ENCODE measurements around the gene MYRF.

MYRF gene

DNA sequence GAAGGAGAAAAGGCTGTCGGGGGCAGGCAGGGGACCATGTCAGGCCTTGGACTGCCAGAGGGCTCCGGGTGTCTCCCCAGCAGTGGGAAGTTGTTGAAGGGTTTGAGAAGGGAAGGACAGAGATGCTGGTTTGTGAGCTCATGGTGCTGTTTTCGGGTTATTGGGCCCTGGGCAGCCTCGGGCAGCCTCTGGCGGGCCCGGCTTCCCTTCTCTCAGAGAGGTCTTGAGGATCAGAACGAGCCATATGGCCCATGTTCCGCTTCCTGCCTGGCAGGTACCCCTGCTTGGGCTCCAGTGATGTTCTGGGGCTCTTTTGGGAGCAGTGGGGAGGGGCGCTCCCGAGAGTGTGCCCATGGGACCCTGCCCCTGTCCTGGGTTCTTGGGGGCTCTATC is 9.8 kb downstream of the MYRF start:
- in situ Hi-C loops (cut with MboI; ENCODE audit: low pct_unique_long_range_greater_than_20kb, low sequenced_read_pairs, unreplicated experiment) = no loop called here
- TF ChIP-seq, protein P1, sequence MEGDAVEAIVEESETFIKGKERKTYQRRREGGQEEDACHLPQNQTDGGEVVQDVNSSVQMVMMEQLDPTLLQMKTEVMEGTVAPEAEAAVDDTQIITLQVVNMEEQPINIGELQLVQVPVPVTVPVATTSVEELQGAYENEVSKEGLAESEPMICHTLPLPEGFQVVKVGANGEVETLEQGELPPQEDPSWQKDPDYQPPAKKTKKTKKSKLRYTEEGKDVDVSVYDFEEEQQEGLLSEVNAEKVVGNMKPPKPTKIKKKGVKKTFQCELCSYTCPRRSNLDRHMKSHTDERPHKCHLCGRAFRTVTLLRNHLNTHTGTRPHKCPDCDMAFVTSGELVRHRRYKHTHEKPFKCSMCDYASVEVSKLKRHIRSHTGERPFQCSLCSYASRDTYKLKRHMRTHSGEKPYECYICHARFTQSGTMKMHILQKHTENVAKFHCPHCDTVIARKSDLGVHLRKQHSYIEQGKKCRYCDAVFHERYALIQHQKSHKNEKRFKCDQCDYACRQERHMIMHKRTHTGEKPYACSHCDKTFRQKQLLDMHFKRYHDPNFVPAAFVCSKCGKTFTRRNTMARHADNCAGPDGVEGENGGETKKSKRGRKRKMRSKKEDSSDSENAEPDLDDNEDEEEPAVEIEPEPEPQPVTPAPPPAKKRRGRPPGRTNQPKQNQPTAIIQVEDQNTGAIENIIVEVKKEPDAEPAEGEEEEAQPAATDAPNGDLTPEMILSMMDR (IDR thresholded peaks at IDR 0.05; ENCODE audit: extremely low read depth, insufficient read depth, missing control alignments) = no peak
- DNase-seq (ENCODE audit: low spot score) = no peak

DNA sequence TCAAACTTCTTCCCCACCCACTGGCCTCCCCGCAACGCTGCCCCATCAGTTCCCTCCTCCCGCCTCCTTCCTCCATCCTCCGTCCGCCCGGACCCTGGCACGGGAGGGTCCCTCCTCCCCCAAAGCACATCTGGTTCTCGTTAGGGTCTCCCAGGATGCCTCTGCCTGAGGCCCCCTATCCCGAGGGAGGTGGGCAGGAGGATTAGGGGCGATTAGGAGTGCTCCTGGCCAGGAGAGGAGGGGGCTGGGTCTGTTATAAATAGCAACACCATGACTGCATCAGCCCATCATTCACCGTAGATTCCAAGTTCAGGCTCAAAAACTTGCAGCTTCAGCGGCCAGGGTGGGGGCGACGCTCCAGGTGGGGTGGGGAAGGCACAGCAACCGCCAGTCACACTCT is 10.4 kb downstream of the MYRF start:
- TF ChIP-seq, protein P1 (IDR thresholded peaks at IDR 0.05; ENCODE audit: extremely low read depth, insufficient read depth, missing control alignments) = no peak
- no peak for DNase-seq (ENCODE audit: low spot score)
- in situ Hi-C loops (cut with MboI; ENCODE audit: low pct_unique_long_range_greater_than_20kb, low sequenced_read_pairs, unreplicated experiment) = no loop called here

DNA sequence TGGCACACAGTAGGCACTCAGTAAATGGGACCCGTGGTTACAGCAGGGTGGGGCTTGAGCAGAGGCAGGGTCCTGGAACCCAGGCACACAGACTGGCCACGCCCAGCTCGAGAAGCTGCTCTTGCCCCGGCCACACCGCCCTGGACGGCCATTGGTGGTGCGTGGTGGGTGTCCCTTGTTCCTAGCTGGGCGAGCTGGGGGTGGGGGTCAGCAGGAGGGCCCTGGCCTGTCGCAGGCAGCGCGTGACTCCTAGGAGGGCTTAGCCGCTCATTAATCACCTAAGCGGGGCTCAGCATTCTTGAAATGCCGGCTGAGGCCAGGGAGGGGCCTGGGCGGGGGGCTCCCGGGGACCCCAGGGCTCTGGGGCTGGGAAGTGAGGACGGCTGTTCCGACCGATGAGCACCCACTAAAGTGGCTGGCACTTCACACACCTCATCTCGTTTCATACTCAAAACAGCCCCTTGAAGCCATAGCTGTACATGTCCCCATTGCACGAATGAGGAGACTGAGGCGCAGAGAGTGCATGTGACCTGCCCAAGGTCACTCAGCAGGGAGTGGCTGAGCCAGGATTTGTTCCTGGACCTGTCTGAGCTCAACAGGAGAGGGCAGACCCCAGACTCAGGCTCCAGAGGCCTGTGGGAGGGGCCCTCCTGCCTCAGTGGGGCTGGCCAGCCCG is 11.6 kb downstream of the MYRF start:
- in situ Hi-C loops (cut with MboI; ENCODE audit: low pct_unique_long_range_greater_than_20kb, low sequenced_read_pairs, unreplicated experiment) = no loop called here
- no peak for DNase-seq (ENCODE audit: low spot score)
- TF ChIP-seq, protein P1 (IDR thresholded peaks at IDR 0.05; ENCODE audit: extremely low read depth, insufficient read depth, missing control alignments) = no peak

DNA sequence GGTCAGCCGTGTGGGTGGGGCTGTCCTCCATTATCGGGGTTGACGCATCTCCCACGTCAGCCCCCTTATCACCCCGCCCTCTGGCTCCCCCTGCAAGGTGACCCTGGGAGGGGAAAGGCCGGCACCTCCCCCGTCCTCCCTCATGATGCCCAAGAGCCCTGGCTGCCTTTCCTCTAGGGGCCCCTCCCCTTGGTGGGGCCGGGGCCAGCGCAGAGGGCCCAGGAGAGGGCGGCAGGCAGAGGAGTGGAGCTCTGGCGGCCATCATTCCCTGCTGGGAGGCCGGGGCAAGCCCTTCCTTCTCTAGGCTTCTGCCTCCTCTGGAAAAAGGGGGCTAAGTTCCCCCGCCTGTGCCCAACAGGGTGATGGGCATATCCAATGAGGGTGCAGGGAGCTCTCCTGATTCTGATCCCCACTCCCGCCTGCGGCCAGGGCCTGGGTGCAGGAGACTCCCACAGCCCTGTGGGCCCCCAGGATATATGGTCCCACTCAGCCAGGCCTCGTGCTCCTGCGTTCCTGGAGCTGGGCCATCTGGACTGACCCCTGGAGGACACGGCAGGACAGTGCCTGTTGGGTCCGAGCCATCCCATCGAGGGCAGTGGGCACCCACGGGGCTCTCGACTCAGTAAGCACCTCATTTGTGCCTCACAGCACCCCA is 12.3 kb downstream of the MYRF start:
- in situ Hi-C loops (cut with MboI; ENCODE audit: low pct_unique_long_range_greater_than_20kb, low sequenced_read_pairs, unreplicated experiment) = no loop called here
- TF ChIP-seq, protein P1 (IDR thresholded peaks at IDR 0.05; ENCODE audit: extremely low read depth, insufficient read depth, missing control alignments) = no peak
- DNase-seq (ENCODE audit: low spot score) = no peak

DNA sequence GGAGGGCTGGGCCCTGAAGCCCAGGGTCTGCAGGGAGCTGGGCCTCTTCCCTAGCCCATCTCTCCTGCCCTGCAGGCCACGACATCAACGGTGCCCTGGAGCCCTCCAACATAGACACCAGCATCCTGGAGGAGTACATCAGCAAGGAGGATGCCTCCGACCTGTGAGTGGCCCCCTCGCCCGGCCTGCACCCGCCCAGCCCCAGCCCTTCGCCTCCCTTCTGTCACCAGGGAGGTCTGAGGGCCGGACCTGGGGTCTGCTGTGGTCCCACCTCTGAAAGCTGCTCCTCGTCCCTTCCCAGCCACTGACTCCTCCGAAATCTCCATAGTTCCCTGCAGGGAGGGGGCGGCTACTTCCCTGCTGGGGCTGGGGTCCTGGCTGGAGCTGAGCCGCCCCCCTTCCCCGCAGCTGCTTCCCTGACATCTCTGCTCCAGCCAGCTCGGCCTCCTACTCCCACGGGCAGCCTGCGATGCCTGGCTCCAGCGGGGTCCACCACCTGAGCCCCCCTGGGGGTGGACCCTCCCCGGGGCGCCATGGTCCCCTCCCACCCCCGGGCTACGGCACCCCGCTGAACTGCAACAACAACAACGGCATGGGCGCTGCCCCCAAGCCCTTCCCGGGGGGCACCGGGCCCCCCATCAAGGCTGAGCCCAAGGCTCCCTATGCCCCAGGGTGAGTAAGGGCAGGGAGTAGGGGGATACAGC is 13.3 kb downstream of the MYRF start:
- TF ChIP-seq, protein P1 (IDR thresholded peaks at IDR 0.05; ENCODE audit: extremely low read depth, insufficient read depth, missing control alignments) = no peak
- in situ Hi-C loops (cut with MboI; ENCODE audit: low pct_unique_long_range_greater_than_20kb, low sequenced_read_pairs, unreplicated experiment) = no loop called here
- no peak for DNase-seq (ENCODE audit: low spot score)

DNA sequence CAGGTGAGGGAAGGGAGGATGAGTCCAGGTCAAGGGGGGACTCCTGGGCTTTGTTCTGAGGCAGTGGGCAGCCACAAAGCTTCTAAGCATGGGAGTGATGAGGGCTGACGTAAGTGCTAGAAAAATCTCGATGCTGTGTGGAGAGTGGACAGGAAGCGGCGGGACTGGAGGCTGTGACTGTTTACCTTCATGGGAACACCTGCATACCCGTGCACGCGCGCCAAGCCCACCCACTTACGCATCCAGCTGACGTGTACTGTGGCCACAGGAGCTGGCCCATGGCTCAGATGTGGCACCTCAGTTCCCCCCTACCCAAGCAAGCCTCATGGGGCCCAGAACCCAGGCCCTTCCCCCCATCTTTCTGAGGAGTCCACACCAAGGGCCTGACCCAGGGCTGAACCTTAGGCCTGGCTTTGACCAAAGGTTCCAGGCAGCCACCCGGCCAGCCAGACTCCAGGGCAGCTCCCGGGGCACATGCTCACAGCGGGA is 14.0 kb downstream of the MYRF start:
- in situ Hi-C loops (cut with MboI; ENCODE audit: low pct_unique_long_range_greater_than_20kb, low sequenced_read_pairs, unreplicated experiment) = no loop called here
- DNase-seq (ENCODE audit: low spot score) = no peak
- TF ChIP-seq, protein P1 (IDR thresholded peaks at IDR 0.05; ENCODE audit: extremely low read depth, insufficient read depth, missing control alignments) = no peak
